HG03135 (cell line): ENCODE results near the gene FGD5.

ENCODE experiments used
- ATAC-seq: cut with Tn5 transposase; IDR thresholded peaks from one replicate; pipeline ENCODE4 v1.9.1; 2021; ENCODE audit warnings: mild to moderate bottlenecking, moderate library complexity; ENCODE audit not compliant: unreplicated experiment

The FGD5 gene

GRCh38 chr3:14846226-14846880, 27.6 kb downstream of the FGD5 start:
- ATAC-seq, result no peak

GRCh38 chr3:14847613-14848541, 29.1 kb downstream of the FGD5 start:
- ATAC-seq, result no peak

GRCh38 chr3:14848906-14849305, 30.1 kb downstream of the FGD5 start:
- no peak for ATAC-seq

- no peak for ATAC-seq
Observed at GRCh38 chr3:14849638-14850230, 31.0 kb downstream of the FGD5 start.

GRCh38 chr3:14852058-14852594, 33.4 kb downstream of the FGD5 start:
- ATAC-seq, result no peak

GRCh38 chr3:14852717-14853116, 34.0 kb downstream of the FGD5 start:
- ATAC-seq, result no peak

- no peak for ATAC-seq
Observed at GRCh38 chr3:14853271-14853951, 34.6 kb downstream of the FGD5 start.

GRCh38 chr3:14857506-14857905, 38.7 kb downstream of the FGD5 start:
- ATAC-seq, result no peak

GRCh38 chr3:14858105-14858504, 39.3 kb downstream of the FGD5 start:
- ATAC-seq, result no peak

- no peak for ATAC-seq
Observed at GRCh38 chr3:14859880-14860279, 41.1 kb downstream of the FGD5 start.

GRCh38 chr3:14861031-14861430, 42.3 kb downstream of the FGD5 start:
- ATAC-seq, result no peak

GRCh38 chr3:14861446-14862302, 42.9 kb downstream of the FGD5 start:
- ATAC-seq, result no peak

- no peak for ATAC-seq
Observed at GRCh38 chr3:14862303-14862660, 43.5 kb downstream of the FGD5 start.

GRCh38 chr3:14862661-14863230, 44.0 kb downstream of the FGD5 start:
- ATAC-seq, result no peak

GRCh38 chr3:14863333-14864100, 44.8 kb downstream of the FGD5 start:
- ATAC-seq, result no peak

- no peak for ATAC-seq
Observed at GRCh38 chr3:14864131-14864530, 45.4 kb downstream of the FGD5 start.

- no peak for ATAC-seq
Observed at GRCh38 chr3:14866627-14867026, 47.9 kb downstream of the FGD5 start.

GRCh38 chr3:14867936-14868570, 49.3 kb downstream of the FGD5 start:
- ATAC-seq, result no peak
